GM19328 (cell line): Measurements from ENCODE around the gene FRAS1.
"Not testable (repeated sequence)": the region's sequence is repeated elsewhere in the genome, so short reads cannot be mapped to it uniquely, and the experiment has no call there.

ENCODE experiments used
- ATAC-seq: cut with Tn5 transposase; IDR thresholded peaks from one replicate; pipeline ENCODE4 v1.9.1; 2021; ENCODE audit warnings: mild to moderate bottlenecking, moderate library complexity; ENCODE audit not compliant: unreplicated experiment

FRAS1 gene

GRCh38 chr4:78265006-78265405, 207.9 kb downstream of the FRAS1 start:
- ATAC-seq, result no peak

- ATAC-seq, result no peak
These were observed 210.7 kb downstream of the FRAS1 start for GRCh38 chr4:78267790-78268189.

- ATAC-seq, result no peak
These were observed 211.5 kb downstream of the FRAS1 start for GRCh38 chr4:78268597-78268996.

DNA sequence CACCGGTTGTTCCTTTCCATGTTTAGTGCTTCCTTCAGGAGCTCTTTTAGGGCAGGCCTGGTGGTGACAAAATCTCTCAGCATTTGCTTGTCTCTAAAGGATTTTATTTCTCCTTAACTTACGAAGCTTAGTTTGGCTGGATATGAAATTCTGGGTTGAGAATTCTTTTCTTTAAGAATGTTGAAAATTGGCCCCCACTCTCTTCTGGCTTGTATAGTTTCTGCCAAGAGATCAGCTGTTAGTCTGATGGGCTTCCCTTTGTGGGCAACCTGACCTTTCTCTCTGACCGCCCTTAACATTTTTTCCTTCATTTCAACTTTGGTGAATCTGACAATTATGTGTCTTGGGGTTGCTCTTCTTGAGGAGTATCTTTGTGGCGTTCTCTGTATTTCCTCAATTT, 218.3 kb downstream of the FRAS1 start:
- not testable (repeated sequence) for ATAC-seq

- ATAC-seq, result no peak
These were observed 229.2 kb downstream of the FRAS1 start for GRCh38 chr4:78286281-78286680.

DNA sequence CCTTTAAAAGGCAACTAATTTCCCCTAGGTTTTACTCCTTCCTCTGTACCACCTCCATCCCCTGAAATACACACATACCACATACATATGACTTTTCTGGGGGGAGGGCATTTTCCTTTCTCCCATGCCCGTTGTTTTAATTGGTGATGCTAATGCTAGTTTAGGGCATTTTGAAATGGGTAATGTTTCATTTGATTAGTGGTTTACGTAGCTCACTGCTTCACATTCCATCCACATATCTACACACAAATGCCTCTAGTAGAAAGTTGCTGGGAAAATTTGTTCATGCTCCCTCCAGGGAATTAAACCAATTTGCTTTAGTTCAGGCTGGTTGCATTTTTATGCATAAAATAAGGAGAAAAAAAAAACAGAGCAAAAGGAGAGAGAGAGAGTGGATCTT, 231.2 kb downstream of the FRAS1 start:
- no peak for ATAC-seq

GRCh38 chr4:78291277-78291676, 234.2 kb downstream of the FRAS1 start:
- ATAC-seq, result no peak

- ATAC-seq, result no peak
These were observed 235.2 kb downstream of the FRAS1 start for GRCh38 chr4:78292341-78292740.

GRCh38 chr4:78292856-78293255, 235.7 kb downstream of the FRAS1 start:
- ATAC-seq, result no peak

GRCh38 chr4:78293348-78293747, 236.2 kb downstream of the FRAS1 start:
- ATAC-seq, result no peak

DNA sequence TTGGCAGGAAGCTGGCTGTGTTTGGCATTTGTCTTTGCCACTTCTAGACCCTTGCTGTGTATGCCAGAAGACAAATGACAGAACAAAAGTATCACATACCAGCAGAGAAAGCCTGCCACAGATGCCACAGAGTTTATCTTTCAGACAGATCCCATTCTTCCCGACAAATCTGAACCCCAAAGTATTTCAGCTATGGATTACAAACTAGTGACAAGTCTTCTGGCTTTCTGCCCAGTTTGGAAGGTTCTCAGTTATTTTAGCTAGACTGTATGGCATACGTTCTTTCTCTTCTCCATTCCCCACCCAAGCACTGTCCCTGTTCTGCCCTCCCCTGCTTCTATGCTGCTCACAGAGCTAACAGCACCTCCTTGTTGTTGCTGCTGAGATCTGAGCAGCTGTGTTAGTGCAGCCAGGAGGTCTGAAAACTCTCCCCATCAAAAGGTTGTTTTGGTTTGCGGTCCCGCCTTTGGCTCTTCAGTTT, 236.7 kb downstream of the FRAS1 start:
- no peak for ATAC-seq

- no peak for ATAC-seq
These were observed 239.1 kb downstream of the FRAS1 start for GRCh38 chr4:78296261-78296660.

- ATAC-seq, result no peak
These were observed 240.1 kb downstream of the FRAS1 start for GRCh38 chr4:78297116-78297800.

GRCh38 chr4:78298618-78299017, 241.5 kb downstream of the FRAS1 start:
- ATAC-seq, result no peak

GRCh38 chr4:78299565-78299972, 242.4 kb downstream of the FRAS1 start:
- ATAC-seq, result no peak

DNA sequence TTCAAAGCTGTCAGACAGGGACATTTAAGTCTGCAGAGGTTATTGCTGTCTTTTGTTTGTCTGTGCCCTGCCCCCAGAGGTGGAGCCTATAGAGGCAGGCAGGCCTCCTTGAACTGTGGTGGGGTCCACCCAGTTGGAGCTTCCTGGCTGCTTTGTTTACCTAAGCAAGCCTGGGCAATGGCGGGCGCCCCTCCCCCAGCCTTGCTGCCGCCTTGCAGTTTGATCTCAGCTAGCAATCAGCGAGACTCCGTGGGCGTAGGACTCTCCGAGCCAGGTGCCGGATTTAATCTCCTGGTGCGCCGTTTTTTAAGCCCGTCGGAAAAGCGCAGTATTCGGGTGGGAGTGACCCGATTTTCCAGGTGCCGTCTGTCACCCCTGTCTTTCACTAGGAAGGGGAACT, 250.1 kb downstream of the FRAS1 start:
- ATAC-seq, result not testable (repeated sequence)

GRCh38 chr4:78308517-78308916, 251.4 kb downstream of the FRAS1 start:
- no peak for ATAC-seq

DNA sequence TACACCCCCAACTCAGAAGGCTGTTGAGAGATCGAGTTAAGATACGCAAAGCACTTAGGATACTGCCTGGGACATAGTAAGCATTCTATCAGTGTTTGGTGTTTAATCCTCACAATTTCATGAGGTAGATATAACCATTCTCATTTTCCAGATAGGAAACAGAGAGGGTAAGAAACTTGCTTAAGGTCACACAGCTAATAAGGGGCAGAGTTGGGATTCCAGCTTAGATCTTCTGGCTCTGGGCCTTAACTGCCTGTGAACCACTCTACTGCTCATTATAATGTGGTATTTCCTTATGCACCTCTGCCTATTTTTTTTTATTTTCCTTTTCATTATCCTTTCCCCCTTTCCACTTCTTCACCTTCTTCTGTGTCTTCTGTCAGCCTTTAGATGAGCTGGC, 252.2 kb downstream of the FRAS1 start:
- no peak for ATAC-seq

- no peak for ATAC-seq
These were observed 253.1 kb downstream of the FRAS1 start for GRCh38 chr4:78310007-78310739.

DNA sequence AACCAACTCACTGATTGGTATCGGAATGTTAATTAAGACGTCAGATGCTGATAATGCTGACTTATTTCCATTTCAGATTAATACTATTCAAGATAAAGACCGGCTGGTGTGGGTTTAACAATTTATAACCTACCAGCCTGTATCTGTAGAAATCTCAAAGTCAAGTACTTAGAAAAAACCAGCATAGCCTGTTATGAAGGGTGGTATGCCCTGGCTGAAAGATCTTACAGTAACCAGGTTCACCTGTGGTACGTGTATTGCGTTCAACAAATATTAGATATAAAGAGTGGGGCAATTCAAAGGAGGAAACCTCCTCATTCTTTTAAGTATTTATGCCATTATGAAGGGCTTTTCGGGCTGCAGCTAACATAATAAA, 253.6 kb downstream of the FRAS1 start:
- ATAC-seq, result no peak

GRCh38 chr4:78311306-78311705, 254.2 kb downstream of the FRAS1 start:
- no peak for ATAC-seq

DNA sequence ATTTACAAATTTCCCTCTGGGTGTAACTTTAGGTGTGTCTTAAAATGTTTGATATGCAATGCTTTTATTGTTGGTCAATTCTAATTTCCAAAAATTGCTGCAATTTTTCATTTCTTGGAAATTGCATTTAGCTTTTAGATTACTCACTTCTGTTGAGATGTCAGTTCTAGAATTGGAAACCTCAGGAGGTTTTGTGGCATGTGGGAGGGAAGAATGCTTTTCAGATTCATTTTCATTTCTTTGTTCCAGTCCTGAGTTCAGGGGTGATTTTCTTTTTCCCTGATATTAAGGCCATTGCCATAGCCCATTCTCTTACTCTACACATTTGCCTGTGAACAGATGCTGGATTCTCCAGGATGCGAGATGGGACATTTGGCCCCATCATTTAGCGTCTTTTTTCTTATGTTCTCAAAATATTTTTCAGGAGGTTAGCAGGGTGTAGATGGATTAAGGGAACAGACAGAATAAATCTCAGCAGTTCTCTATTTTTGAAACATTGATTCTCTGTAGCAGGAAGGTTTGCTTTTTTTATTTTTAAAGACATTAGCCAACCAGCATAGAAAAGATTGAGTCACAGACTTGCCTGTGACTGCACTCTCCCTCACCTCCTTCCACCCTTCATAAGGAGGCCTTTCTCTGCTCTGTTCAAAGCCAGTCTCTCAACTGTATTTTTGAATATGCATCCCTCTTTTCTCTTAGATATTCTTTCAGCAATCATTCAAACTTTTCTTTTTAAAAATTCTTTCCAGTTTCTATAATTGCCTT, 256.0 kb downstream of the FRAS1 start:
- no peak for ATAC-seq
